GM15510 (cell line): ENCODE data around the gene PDCD11.

Experiments
- POLR2A ChIP-seq: IDR thresholded peaks from 3 replicates; pipeline ENCODE4 v1.6.1; 2011; ENCODE audit warnings: borderline replicate concordance; ENCODE audit not compliant: insufficient read length; ENCODE audit errors: extremely low read depth

The PDCD11 gene

GRCh38 chr10:103443475-103444185, 47.2 kb downstream of the PDCD11 start:
- no peak for TF ChIP-seq POLR2A

- no peak for TF ChIP-seq POLR2A
Measured at GRCh38 chr10:103444478-103444877, 48.1 kb downstream of the PDCD11 start.

- TF ChIP-seq POLR2A: no peak
Measured at GRCh38 chr10:103445366-103445765, 48.9 kb downstream of the PDCD11 start.

GRCh38 chr10:103445767-103446567, 49.5 kb downstream of the PDCD11 start:
- no peak for TF ChIP-seq POLR2A

GRCh38 chr10:103447187-103447586, 50.8 kb downstream of the PDCD11 start:
- TF ChIP-seq POLR2A: no peak

GRCh38 chr10:103448746-103449145, 52.3 kb downstream of the PDCD11 start:
- no peak for TF ChIP-seq POLR2A

GRCh38 chr10:103449208-103450144, 53.0 kb downstream of the PDCD11 start:
- TF ChIP-seq POLR2A: no peak

- no peak for TF ChIP-seq POLR2A
Measured at GRCh38 chr10:103450201-103450695, 53.8 kb downstream of the PDCD11 start.

- TF ChIP-seq POLR2A: no peak
Measured at GRCh38 chr10:103451091-103451813, 54.8 kb downstream of the PDCD11 start.

GRCh38 chr10:103451831-103452505, 55.5 kb downstream of the PDCD11 start, which contains the start of gene CALHM2:
Gene CALHM2, minus strand, starts transcription at chr10:103452370. Its CDS starts 2,429 bp downstream, at chr10:103449941.
- peak; percentile 58 for TF ChIP-seq POLR2A

GRCh38 chr10:103452506-103453230, 56.2 kb downstream of the PDCD11 start:
- TF ChIP-seq POLR2A: no peak

- TF ChIP-seq POLR2A: no peak
Measured at GRCh38 chr10:103454026-103454425, 57.6 kb downstream of the PDCD11 start.

- TF ChIP-seq POLR2A: no peak
Measured at GRCh38 chr10:103455235-103455634, 58.8 kb downstream of the PDCD11 start.

GRCh38 chr10:103456074-103456660, 59.7 kb downstream of the PDCD11 start:
- no peak for TF ChIP-seq POLR2A
